WERI-Rb-1 (cell line): Measurements from ENCODE around the gene MROH7.

Source experiments
- DNase-seq: peaks from one replicate; pipeline ENCODE4 v3.0.0-alpha.2; 2020
- H3K27ac ChIP-seq: fragments of 250-450 bp; sonication (Bioruptor Pico); 2 replicates; pipeline ENCODE4 v1.5.1; 2020; ENCODE audit warnings: mild to moderate bottlenecking, moderate library complexity
- H3K27me3 ChIP-seq: fragments of 250-450 bp; sonication (Bioruptor Pico); 2 replicates; pipeline ENCODE4 v1.5.1; 2021; ENCODE audit warnings: mild to moderate bottlenecking, low read depth, moderate library complexity; ENCODE audit not compliant: insufficient read depth, severe bottlenecking
- H3K36me3 ChIP-seq: fragments of 250-450 bp; sonication (Bioruptor Pico); 2 replicates; pipeline ENCODE4 v1.5.1; 2020; ENCODE audit warnings: mild to moderate bottlenecking, moderate library complexity
- H3K4me3 ChIP-seq: 2 replicates; pipeline ENCODE4 v1.5.1; 2011; ENCODE audit warnings: low read depth, mild to moderate bottlenecking, control low read depth, low read length
- H3K9me3 ChIP-seq: fragments of 250-450 bp; sonication (Bioruptor Pico); 2 replicates; pipeline ENCODE4 v1.5.1; 2021; ENCODE audit warnings: mild to moderate bottlenecking, moderate library complexity; ENCODE audit not compliant: severe bottlenecking
- TF ChIP-seq, protein P1 (sequence below): IDR thresholded peaks from 2 replicates; pipeline ENCODE4 v1.5.1; 2011; ENCODE audit warnings: low read depth, mild to moderate bottlenecking, control low read depth, inconsistent platforms, low read length

The MROH7 gene

GRCh38 chr1:54603241-54603640, 38.3 kb upstream of the MROH7 start:
- Histone ChIP-seq H3K36me3 (peaks cover 1% of the 10 kb centered on the region; the same call in 1 of the 2 replicates), H3K27me3 (no peaks in the 10 kb centered on the region)
- TF ChIP-seq, protein P1, sequence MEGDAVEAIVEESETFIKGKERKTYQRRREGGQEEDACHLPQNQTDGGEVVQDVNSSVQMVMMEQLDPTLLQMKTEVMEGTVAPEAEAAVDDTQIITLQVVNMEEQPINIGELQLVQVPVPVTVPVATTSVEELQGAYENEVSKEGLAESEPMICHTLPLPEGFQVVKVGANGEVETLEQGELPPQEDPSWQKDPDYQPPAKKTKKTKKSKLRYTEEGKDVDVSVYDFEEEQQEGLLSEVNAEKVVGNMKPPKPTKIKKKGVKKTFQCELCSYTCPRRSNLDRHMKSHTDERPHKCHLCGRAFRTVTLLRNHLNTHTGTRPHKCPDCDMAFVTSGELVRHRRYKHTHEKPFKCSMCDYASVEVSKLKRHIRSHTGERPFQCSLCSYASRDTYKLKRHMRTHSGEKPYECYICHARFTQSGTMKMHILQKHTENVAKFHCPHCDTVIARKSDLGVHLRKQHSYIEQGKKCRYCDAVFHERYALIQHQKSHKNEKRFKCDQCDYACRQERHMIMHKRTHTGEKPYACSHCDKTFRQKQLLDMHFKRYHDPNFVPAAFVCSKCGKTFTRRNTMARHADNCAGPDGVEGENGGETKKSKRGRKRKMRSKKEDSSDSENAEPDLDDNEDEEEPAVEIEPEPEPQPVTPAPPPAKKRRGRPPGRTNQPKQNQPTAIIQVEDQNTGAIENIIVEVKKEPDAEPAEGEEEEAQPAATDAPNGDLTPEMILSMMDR, result no peak

DNA sequence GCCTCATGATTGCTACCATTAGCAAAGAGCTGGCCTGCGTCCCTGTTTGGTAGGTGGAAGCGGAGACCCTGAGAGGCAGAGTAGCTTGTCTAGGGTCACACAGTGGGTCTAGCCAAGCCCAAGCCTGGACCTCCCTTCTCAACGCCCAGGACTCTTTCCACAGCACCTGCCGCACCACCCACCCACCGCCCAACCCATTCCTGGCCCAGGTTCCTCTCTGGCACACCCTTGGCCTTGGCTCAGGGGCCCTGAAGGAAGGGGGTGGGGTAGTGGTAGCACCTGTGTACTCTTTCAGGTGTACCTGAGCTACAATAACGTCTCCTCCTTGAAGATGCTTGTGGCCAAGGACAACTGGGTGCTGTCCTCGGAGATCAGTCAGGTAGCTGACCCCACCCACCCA, 37.5 kb upstream of the MROH7 start:
- H3K36me3 ChIP-seq, result no peaks in the 10 kb centered on the region; the same call in 1 of the 2 replicates
- DNase-seq, result no peak
- TF ChIP-seq, protein P1, result no peak
- no peak overlapping the region for H3K27ac ChIP-seq
- no peaks in the 10 kb centered on the region for H3K9me3 ChIP-seq
- H3K4me3 ChIP-seq, result no peak overlapping the region
- H3K27me3 ChIP-seq, result no peaks in the 10 kb centered on the region

More at GRCh38 chr1:54603241-54603640, 38.3 kb upstream of the MROH7 start:
- H3K9me3 ChIP-seq, result no peaks in the 10 kb centered on the region
- DNase-seq, result no peak
- H3K4me3 ChIP-seq, result no peak overlapping the region
- H3K27ac ChIP-seq, result no peak overlapping the region

- TF ChIP-seq, protein P1, result no peak
- H3K9me3 ChIP-seq, result no peaks in the 10 kb centered on the region
- DNase-seq, result no peak
- no peak overlapping the region for H3K4me3 ChIP-seq
- H3K36me3 ChIP-seq, result no peaks in the 10 kb centered on the region; the same call in 1 of the 2 replicates
- no peak overlapping the region for H3K27ac ChIP-seq
- no peaks in the 10 kb centered on the region for H3K27me3 ChIP-seq
Measured at GRCh38 chr1:54604572-54605370, 36.8 kb upstream of the MROH7 start.

- H3K9me3 ChIP-seq, result no peaks in the 10 kb centered on the region
- DNase-seq, result no peak
- TF ChIP-seq, protein P1, result no peak
- no peaks in the 10 kb centered on the region; the same call in 1 of the 2 replicates for H3K36me3 ChIP-seq
- no peaks in the 10 kb centered on the region for H3K27me3 ChIP-seq
- H3K4me3 ChIP-seq, result no peak overlapping the region
- H3K27ac ChIP-seq, result no peak overlapping the region
Measured at GRCh38 chr1:54606096-54606989, 35.2 kb upstream of the MROH7 start.

DNA sequence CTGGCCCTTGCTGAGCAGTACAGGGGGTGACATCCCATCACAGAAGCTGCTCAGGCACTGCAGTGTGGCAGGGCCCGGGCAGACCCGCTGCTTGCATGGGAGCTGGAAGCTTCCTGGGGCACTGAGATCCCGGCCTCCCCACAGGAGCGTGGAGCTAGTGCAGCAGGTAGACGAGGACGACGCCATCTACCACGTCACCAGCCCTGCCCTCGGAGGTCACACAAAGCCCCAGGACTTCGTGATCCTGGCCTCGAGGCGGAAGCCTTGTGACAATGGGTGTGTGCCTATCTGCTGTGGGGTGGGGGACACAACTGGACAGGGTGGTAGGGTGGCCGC, 34.6 kb upstream of the MROH7 start:
- Histone ChIP-seq H3K4me3 (no peak overlapping the region), H3K9me3 (no peaks in the 10 kb centered on the region), H3K27ac (no peak overlapping the region), H3K36me3 (no peaks in the 10 kb centered on the region; the same call in 1 of the 2 replicates), H3K27me3 (no peaks in the 10 kb centered on the region)
- TF ChIP-seq, protein P1, result no peak
- DNase-seq, result no peak
